Stimulated activated CD8-positive, alpha-beta memory T cell treated with anti-CD3 and anti-CD28 coated beads, Interleukin-7, amount 100 ng/mL, for 24 hours (primary cell): ENCODE results near the gene DRAM1.
"Not testable (repeated sequence)": the region's sequence is repeated elsewhere in the genome, so short reads cannot be mapped to it uniquely, and the experiment has no call there.

ENCODE experiments used
- DNase-seq: peaks from one replicate; pipeline ENCODE4 v3.0.0-alpha.2; 2020; ENCODE audit warnings: low read depth

Gene DRAM1

GRCh38 chr12:101859664-101860607, 17.4 kb upstream of the DRAM1 start:
- DNase-seq = no peak

GRCh38 chr12:101861688-101862087, 15.7 kb upstream of the DRAM1 start:
- DNase-seq = not testable (repeated sequence)

GRCh38 chr12:101862245-101862644, 15.1 kb upstream of the DRAM1 start:
- DNase-seq = no peak

GRCh38 chr12:101863981-101864380, 13.4 kb upstream of the DRAM1 start:
- no peak for DNase-seq

GRCh38 chr12:101866615-101867373, 10.6 kb upstream of the DRAM1 start:
- DNase-seq = no peak

- DNase-seq = not testable (repeated sequence)
Measured at GRCh38 chr12:101867619-101868018, 9.8 kb upstream of the DRAM1 start.

GRCh38 chr12:101870925-101871324, 6.5 kb upstream of the DRAM1 start:
- no peak for DNase-seq

- DNase-seq = no peak
Measured at GRCh38 chr12:101875162-101875561, 2.2 kb upstream of the DRAM1 start.

GRCh38 chr12:101876322-101876860, 989 bp upstream of the DRAM1 start:
- DNase-seq = no peak

- no peak for DNase-seq
Measured at GRCh38 chr12:101877806-101878242, 444 bp downstream of the DRAM1 start.

- no peak for DNase-seq
Measured at GRCh38 chr12:101878243-101878821, 952 bp downstream of the DRAM1 start.

- DNase-seq = no peak
Measured at GRCh38 chr12:101880769-101881168, 3.4 kb downstream of the DRAM1 start.

- DNase-seq = no peak
Measured at GRCh38 chr12:101881228-101881627, 3.8 kb downstream of the DRAM1 start.

GRCh38 chr12:101884174-101884573, 6.8 kb downstream of the DRAM1 start:
- DNase-seq = no peak

GRCh38 chr12:101884781-101885340, 7.5 kb downstream of the DRAM1 start:
- DNase-seq = not testable (repeated sequence)

- DNase-seq = no peak
Measured at GRCh38 chr12:101885912-101886561, 8.7 kb downstream of the DRAM1 start.

GRCh38 chr12:101889211-101889752, 11.9 kb downstream of the DRAM1 start:
- DNase-seq = no peak

- DNase-seq = no peak
Measured at GRCh38 chr12:101891462-101891971, 14.1 kb downstream of the DRAM1 start.

- DNase-seq = no peak
Measured at GRCh38 chr12:101892794-101893193, 15.4 kb downstream of the DRAM1 start.

GRCh38 chr12:101901777-101902176, 24.4 kb downstream of the DRAM1 start:
- no peak for DNase-seq

- no peak for DNase-seq
Measured at GRCh38 chr12:101902641-101903040, 25.3 kb downstream of the DRAM1 start.
